ENCODE measurements around the gene GPC3.
"Not testable (repeated sequence)": the region's sequence is repeated elsewhere in the genome, so short reads cannot be mapped to it uniquely, and the experiment has no call there.

The GPC3 gene

DNA sequence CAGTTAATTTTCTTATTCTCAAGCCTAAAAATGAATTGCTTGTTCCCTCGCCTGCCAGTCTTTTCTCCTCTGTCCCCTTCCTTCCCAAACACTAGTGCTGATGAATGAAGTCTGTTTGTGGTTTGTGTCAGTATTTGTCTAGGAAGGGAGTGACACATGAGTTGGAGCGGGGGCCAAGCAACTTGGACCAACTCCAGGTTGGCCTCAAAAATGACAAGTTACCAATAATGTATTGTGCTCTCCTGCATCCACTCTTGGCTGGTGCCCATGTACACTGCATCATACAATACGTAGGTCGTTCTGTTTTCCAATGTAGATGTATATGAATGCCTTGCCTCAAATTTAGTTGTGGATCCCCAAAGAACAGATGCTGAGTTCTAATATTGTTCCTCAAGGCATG lies 347.1 kb downstream of the GPC3 start:
- DNase-seq, result no peak

DNA sequence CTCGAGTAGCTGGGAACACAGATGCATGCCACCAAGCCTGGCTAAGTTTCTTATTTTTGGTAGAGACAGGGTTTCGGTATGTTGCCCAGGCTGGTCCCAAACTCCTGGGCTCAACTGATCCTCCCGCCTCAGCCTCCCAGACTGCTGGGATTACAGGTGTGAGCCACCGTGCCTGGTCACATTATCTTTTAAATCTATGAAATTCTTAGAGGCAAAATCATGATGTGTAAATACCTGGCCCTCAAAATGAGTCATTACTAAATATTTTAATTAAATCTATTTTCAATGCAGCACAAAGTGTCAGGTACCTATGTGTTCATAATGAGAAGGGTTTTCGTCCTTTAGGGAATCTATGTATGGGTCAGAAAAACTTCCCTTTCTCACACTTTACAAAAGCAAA lies 347.6 kb downstream of the GPC3 start:
- no peak for DNase-seq

DNA sequence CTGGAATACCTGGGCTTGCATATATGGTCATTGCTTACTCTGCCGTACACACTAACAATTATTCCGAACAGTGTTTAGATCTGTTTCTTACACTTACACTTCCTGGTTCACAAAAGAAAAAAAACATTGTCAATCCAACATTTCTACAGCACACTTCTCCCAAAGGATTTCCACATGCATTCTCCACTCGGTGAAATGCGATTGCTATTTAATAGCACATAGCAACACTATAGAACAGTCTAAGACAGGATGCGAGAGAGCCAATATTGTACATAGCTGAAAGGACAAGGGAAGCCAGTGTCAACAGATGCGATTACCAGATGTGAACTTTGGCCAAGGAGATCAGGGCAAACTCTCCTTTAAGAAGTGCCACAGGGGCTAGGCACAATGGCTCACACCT lies 349.4 kb downstream of the GPC3 start:
- DNase-seq, result no peak

DNA sequence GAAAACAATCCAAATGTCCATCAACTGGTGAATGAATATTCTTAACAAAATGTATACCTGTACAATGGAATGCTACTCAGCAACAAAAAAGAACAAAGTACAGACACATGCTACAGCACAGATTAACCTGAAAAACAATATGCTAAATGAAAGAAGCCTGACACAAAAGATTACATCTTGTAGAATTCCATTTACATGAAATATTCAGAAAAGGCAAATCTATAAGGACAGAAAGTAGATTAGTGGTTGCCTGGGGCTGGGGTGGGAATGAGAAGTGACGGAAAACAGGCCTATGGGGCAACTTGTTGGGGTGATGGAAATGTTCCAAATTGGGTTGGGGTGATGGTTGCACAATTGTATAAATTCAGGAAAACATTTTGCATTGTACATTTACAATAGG lies 351.0 kb downstream of the GPC3 start:
- no peak for DNase-seq

DNA sequence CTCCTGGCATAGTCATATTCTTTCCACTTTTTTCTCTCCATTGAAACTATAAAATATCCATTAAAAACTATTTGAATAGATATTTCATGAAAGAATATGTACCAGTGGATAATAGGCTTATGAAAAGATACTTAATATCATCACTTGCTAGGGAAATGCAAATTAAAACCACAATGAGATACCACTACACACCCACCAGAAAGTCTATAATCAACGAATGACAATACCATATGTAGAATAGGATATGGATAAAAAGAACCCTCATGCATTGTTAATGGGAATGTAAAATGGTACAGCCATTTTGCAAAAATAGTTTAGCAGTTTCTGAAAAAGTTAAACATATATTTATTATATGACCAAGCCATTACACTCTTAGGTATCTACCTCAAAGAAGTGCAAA lies 351.4 kb downstream of the GPC3 start:
- no peak for DNase-seq

DNA sequence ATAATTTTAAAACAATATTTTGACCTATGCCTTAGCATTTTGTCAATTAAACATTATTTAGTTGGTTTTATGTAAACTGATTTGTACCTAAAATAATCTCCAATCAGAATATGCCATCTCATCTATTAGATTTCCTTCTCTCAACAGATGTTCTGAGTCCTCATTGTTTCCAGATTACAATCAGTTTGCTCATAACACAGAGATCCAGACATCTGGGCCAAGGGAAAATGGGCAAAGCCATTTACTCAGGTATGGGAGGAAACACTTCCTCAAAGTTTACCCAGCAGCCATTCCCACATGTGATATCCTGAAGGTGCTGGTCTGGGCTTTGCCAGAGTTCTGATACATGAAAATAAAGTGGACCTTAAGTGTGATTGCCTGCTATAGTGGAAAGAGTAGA lies 352.2 kb downstream of the GPC3 start:
- no peak for DNase-seq

DNA sequence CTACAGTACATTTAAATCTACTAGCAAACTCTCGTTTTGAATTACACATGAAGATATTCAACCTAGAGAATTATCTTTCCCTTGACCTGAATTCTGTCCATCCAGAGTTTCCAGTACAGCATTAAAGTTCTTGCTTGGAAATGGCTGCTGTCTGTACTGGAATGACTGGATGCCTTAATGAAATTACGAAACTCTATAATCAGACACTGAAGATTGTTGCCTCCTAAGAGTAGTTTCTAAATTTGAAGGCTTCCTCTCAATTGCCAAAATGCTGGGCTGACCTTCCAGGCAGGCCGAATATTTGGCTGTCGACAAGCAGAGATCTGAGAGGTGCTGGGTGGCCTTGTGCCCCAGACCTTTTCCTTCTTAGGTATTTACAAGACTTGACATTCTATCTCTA lies 355.0 kb downstream of the GPC3 start:
- no peak for DNase-seq

DNA sequence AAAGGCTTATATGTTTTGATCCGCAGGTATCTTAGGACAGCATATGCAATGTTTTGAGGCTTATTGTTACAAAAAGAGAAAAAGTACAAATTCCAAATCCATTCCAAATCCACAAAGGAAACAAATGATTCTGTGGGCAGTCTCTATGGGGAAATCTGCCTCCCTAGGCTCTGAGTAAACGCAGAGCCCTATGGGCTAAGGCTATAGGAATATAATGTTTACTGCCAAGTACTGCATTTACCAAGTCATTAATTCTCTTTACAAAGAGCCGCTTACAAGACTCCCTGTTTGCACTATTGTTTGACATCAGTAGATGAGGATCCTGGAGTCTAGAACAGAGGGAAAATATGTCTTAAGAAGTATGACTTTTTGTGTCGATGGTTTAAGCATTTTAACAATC lies 357.7 kb downstream of the GPC3 start:
- DNase-seq, result no peak

DNA sequence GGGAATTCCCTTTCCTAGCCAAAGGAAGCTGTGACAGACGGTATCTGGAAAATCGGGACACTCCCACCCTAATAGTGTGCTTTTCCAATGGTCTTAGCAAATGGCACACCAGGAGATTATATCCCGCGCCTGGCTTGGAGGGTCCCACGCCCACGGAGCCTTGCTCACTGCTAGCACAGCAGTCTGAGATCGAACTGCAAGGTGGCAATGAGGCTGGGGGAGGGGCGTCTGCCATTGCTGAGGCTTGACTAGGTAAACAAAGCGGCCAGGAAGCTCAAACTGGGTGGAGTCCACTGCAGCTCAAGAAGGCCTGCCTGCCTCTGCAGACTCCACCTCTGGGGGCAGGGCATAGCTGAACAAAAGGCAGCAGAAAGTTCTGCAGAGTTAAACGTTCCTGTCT lies 364.0 kb downstream of the GPC3 start:
- DNase-seq, result not testable (repeated sequence)

DNA sequence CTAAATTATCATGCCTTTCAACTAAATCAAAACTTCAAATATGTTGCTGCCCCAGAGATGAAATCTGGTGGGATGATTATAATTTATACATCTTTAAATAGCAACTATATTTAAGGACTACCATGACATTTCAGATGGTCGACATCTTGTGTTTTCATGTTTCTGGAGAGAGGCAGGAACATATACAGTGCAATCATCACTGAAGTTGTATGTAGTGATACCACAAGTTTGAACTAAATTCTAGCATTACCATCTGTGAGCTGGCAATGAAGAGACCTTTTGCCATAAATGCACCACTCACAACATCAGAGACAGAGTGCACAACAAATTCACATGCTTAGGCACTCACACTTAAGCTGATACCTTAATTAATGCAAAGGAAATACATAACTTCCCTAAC lies 373.7 kb downstream of the GPC3 start:
- no peak for DNase-seq

DNA sequence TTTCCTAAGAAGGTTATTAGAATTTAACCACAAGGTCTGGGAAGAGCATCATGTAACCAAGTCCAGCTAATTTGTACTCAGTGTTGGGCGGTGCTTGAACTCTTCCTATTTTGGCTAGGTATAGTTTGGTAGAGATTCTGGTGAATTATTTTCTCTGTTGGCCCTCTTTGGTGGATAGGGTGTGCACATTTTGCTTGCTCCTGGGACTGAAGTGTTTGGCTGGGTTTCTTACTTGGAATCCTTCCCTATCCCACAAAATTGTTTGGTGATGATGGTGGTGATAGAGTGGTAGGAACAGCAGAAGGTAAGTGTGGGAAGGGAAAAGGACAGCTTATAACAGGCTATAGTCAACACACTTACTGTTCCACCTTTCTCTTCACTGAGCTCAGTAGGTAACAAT lies 375.3 kb downstream of the GPC3 start:
- DNase-seq, result no peak

DNA sequence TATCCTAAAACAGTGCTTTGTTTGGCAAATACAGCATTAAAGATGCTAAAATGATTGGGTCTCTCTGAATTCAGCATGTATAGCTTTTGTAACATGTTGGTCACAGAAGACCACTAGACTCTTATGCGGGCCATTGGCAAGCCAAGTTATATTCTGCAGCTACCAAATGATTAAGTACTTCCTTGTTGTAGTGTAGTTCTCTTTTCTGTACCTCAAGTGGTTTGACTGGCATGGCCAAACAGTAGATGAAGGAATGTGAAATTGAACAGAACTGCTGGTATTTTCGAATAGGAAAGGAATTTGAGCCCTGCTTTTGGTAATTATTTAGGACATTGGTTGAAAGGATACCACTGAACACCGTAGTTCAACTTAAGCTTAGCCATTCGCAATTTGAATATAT lies 376.2 kb downstream of the GPC3 start:
- no peak for DNase-seq

DNA sequence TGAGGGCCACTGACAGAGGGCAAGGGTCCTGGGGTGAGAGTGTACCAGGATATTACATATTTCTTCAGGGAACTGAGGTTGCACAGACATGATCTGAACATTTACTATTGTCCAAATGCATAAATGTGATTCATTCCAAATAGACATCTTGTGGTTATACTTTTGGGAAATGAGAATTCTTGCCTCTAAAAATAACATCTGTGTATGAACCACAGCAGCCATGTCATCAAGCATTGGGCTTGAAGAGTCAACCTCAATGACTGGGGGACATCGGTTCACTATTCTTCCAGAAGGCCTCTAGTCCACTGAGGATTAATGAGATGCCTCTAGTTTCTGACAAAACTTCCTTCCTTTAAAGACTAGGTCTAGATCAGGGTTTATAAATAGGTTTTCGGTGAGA lies 377.0 kb downstream of the GPC3 start:
- DNase-seq, result no peak

DNA sequence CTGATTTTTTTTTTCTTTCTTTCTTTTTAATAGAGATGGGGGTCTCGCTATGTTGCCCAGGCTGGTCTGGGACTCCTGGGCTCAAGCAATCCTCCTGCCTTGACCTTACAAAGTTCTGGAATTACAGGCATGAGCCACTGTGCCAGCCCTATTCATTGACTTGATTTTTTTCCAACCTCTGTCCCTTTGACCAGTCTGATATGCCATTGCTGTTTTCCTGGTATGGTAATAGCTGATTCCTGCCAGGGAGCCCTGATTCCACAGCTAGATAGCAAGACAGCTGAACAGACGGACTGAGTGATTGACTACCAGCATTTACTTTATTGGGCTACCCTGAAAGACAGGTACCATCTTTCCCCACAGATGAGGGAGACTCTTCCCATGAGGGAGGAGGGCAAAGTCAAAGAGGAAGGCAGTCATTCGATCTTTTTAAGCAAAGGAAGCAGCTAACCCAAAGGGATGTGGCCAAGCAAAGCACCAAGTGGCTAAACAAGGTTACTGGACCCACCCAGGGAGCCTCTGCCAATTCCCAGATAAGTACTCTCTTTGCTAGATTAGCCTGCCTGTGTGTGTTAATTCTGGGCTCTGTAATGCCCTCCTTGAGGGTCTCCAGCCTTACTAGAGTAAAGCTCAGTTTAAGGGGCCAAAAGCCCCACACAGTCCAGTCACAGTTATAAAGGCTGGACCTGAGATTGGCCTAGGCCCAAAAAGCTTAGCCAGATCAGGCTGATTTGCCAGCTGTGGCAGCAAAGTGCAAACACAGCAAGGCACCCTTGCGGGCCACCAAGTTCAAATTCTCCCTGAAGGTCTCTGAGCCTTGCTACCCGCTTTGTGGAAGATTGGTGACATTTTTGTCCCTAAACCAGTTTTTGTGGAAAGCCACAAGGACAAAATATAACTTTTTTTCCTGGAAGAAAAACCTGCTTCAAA lies 377.7 kb downstream of the GPC3 start:
- DNase-seq, result no peak

DNA sequence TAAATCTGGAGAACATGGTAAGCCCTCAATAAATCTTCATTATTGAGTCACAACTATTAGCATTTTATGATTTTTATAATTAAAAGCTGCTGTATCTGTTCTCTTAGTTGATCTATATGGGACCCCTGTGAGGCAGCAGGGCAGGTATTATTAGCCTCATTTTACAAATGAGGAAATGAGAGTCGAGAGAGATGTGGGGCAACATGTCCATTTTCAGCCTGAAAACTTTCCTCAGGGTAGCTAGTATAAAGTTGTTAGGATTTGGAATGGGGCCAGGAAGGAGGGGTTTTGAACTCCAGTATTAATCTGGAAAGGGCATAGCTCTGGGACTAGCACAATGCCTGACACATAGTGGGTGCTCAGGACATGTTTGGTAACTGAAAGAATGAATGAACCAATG lies 378.4 kb downstream of the GPC3 start:
- no peak for DNase-seq

DNA sequence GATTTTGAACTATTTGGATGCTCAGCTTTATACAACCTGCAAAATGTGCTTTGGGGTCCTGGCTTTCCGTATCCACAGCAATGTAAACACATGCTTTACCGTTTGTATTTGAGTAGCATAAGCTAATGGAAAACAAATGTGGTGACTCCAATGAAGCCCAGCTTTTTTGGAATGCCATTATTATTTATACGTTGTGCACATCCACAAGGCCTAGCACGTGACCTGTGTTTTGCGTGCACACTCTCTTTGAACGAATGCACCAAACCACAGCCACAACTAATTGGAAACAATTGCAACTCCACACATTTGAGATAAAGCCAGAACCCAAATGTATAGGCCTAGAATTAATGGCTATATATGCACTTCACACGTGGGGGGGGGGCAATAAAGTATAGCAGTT lies 380.6 kb downstream of the GPC3 start:
- no peak for DNase-seq

DNA sequence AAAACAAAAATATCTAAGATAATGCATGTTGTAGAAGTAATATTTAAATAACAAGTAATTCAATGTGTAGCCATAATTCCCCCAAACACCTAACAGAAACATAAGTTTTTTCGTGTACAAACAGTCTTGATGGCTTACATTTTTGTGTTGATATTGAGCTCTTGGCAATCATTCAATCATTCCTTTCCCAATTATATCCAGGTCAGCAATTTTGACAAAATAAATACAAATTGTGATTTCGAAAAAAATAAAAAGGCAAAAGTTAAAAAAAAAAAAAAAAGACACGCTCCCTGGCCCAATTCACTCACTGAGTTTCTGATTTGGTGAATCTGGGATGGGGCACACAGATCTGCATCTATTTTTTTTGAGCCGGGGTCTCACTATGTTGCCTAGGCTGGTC lies 382.5 kb downstream of the GPC3 start:
- DNase-seq, result no peak

DNA sequence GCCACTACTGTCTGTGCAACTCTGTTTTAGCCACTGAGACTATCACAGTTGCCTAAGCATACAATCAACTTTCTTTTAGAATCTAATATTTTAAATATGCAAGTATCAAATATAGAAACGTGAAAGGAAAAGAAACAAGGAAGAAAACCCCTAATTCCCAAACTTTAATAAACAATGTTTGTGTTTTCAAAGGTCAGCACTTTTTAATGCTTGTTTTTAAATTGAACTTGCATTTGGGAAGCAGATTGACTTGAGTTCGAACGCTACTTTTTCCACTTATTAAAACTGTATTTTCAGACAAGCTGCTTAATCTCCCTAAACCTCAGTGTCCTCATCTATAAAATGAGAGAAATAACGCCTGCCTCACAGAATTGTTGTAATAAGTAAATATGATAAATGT lies 384.3 kb downstream of the GPC3 start:
- DNase-seq, result no peak

DNA sequence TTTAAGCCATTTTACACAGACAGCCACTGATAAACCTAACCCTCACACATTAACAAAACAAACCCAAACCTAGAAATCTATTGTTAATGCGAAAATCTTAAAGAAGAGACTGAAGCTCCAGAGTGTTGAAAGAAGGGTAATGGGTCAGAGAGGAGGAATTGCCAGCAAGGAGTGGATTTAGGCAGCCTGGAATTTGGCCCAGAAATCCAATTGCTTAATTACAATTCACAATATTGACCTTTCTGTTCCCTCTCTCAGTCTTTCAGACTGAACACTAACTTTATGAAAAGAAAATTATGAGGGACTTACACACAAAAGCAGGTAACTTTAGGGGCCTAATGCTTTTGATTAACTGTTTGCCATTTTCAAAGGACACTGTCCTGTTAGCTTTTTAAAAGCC lies 384.9 kb downstream of the GPC3 start:
- no peak for DNase-seq

DNA sequence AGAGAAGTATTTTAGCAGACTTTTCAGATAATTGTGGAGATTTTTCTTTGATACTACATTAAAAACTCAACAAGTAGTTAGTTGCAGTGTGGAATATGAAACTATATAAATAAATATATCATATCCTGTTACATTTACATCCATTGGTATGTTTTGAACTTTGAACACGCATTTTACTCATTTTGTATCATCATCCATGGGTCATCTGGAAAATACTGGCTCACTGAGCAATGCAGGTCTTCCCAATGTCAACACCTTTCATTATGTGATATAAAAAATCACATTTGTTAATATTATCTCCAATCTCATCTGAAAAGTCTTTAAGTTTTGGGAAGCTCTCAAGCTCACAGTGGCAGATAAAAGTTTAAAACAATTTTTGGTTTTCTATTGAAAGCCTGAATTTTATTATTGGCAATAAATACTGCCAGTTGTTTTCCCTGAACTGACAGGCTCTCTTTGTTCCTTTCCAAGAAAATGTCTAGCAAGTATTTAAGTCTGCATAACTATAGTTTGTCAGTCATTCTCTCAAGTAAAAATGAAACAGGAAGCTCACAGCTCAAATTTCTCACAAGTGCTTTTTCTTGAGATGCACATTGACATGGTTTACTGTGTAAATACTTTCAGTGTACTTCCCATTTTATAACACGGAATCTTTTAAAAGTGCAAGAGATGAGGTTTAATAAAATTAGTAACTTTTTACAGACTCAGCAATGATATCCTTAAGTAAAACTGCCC lies 386.6 kb downstream of the GPC3 start:
- no peak for DNase-seq

DNA sequence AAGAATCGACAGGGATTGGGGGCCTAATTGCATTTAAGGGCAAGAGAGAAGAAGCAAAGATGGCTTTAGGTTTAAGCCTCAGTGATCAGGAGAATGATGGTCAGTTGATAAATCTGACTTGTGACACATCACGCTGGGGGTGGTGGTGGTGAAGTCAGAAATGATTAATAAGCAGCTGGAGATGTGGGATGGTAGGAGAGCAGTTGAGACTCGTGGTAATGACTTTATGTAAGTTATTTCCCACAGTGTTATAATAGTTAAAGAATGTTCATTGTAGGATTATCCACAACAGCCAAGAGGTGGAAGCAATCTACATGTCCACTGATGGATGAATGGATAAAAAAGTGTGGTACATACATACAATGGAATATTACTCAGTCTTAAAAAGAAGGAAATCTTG lies 391.2 kb downstream of the GPC3 start:
- DNase-seq, result no peak

DNA sequence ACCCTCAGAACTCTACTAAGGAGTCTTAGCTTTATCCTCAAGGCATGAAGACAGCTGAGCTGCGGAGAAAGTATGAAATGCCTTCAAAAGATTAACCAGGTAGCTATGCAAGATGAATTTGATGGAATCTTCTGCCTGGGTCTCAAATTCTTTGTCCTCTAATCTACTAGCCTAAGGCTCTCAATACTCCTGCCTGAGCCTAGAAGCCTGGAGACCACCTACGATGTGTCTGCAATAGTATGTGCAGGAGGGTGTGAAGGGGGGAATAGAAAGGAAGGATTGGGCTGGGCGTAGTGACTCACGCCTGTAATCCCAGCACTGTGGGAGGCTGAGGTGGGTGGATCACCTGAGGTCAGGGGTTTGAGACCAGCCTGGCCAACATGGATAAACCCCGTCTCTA lies 391.9 kb downstream of the GPC3 start:
- no peak for DNase-seq

DNA sequence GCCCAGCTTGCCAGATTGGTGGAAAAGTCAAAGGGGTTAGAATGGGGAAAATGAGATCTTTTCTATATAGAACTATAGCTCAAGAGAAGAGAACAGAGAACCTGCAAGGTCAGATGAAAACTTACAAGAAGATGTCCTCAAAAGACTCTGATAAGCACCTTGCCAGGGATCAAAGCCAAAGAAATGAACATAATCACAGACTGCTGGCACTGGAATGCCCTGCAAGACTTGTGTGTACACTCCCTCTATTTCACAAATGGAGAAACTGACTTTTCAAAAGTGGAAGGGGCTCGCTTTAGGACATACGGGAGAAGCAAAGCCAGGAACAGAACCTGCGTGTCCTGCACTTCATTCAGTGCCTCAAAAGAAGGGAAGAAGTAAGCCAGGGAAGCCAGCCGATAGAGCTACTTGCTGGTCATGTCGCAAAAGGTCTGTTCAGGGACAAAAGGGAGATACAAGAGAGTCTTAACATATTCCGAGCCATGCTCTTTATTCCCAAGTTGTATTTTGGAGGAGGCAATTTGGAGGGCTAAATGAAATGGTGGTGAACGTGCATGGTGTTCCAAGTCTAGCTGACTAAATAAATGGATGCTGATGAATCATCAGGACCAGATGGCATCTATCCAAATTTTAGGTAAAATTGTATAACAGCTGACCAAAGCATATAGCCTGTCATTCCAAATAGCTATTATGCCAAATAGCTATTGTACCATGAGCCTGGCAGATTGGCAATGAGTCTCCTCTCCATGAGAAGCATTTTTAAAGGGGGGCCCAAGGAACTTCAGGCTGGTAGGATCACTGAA lies 394.5 kb downstream of the GPC3 start:
- no peak for DNase-seq

DNA sequence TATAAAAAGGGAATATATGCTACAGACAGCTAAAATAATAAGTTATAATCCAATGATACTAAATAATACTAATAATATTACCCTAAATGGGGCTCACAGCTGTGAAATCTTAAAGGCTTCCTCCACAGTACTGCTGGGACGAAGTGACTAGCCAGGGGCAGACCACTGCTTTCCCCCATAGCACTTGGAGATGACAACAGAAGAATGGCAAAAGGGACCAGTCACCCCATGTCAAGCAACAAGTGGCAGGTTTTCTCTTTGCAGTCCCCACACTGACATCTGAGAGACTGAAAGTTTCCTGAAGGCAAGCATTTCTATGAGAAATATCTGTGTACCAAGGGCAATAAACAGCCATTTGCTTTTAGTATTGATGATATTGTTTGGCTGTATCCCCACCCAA lies 396.6 kb downstream of the GPC3 start:
- no peak for DNase-seq

Data from activated CD4-positive, alpha-beta T cell treated with anti-CD3 and anti-CD28 coated beads, Interleukin-2, amount 50 U/mL, for 16 hours (primary cell).